Middle frontal gyrus (tissue), 1 donor: Measurements from ENCODE around the gene AHCYL1.
"Not testable (repeated sequence)": the region's sequence is repeated elsewhere in the genome, so short reads cannot be mapped to it uniquely, and the experiment has no call there.

ENCODE experiments used
- DNase-seq: peaks from one replicate; pipeline ENCODE4 v3.0.0-alpha.2; 2015; ENCODE audit warnings: low spot score; ENCODE audit errors: extremely low spot score

AHCYL1 gene

DNA sequence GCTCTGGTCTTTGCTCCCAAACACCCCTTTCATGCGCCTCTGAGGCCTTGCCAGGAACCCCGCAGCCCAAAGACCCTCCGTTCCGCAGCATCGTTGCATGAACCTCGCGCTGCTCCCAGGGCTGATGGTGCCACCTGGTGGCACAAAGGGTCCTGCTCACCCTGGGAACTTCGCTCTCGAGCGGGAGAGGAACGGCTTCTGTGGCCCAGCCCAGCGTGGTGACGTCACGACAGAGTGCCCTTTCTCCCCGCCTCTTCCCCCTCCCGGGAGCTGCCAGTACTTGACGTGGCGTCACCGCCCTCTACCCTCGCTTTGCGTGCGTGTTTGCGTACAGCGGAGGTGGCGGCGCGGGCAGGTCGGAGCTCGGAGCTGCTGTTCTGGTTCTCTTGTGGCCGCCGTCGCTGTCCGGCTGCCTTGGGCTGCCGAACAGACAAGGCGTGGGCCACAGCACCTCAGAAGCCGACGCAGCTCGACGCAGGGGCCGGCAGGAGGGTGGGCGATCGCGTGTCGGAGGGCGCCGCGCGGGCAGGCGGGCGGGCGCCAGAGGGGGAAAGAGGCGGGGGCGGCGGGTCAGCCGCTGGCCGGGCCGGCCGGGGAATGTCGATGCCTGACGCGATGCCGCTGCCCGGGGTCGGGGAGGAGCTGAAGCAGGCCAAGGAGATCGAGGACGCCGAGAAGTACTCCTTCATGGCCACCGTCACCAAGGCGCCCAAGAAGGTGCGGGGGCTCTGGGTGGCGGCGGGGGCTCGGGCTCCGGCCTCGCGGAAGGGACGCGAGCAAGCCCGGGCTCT is at the start of gene AHCYL1:
Gene AHCYL1 (plus strand): TSS at position 310 of the 791 bp plus-strand sequence. CDS start 288 bp downstream, at position 598.
- DNase-seq = peak; percentile 100

DNA sequence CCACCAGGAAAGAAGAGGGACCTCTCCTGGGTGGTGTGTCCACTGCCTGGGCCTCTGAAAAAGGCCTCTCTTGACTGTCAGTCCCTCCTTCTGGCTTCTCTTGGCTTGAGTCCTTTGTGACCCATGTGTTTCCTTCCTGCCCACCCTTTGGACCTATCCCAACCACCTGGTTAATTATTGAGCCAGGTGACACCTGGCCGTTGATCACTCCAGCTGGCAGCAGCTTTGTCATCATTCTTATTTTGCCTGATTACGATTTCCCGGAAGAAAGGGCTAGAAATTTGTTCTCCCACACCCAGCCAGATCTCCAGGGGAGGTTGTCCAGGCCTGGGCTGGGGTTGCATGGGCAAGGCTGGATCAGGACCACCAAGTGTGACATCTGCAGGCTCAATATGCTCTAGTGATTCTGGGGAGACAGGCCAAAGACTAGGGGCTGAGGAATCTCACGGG is 49.1 kb upstream of the AHCYL1 start:
- DNase-seq = no peak

DNA sequence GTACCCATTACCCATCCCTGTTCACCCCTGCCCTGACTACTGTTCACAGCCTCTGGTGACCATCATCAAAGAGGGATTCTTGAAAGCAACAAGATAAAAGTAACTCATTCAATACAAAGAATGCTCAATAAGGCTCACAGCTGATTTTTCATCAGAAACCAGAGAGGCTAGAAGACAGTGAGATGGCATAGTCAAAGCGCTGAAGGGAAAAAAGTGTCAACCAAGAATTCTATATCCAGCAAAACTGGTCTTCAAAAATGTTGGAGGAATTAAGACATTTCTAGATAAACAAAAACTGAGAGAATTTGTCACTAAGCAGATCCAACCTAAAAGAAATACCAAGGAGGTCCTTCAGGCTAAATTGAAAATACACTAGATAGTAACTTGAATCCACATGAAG is 46.8 kb upstream of the AHCYL1 start:
- no peak for DNase-seq

DNA sequence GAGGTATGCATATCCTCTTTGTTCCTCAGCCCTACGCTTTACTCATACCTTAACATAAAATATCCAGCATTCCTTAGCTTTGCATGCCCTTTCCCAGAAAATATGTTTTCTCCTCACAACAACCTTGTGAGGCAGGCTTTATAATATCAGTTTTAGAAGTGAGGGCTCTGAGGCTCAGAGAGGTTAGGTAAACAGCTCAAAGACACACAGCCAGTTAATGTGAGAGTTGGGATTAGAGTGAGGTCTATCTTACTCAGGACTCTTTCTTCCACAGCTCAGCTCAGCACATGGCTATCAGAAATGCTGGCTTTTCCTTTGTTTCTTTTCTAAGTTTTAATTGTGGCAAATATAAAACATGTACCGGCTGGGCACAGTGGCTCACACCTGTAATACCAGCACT is 46.0 kb upstream of the AHCYL1 start:
- DNase-seq = no peak

DNA sequence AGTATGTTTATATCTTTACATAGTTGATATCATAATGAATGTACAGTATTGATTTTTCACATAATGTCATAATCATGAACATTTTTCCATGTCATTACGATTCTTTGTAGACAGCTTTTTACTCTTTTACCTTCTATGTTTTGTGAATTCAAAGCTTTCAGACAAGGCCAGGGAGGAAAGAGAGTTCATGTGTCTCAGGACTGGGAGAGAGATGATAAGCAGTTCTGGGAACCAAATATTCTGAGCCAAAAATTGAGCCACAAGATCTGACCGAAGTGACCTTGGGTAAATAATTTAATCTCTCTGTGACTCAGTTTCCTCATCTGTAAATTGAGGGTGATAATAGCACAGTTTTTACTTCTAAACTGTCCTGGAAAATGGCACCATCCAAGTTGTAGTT is 42.1 kb upstream of the AHCYL1 start:
- DNase-seq = no peak

DNA sequence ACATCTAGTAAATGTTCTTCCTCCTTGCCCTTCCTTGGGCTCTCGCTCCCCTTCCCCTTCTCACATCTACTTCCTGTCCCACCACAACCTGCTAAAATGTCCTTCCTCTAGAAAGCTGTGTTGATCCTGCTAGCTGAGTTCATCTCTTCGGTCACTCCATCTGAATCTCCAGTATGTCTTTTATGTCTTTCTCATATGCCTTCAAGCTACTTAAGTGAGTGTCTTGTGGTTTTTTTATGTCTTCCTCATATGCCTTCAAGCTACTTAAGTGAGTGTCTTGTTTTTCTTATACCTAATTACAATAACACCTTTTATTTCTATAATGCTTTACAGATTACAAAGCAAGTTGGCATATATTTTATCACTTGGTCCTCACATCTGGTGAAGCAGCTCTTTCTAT is 40.0 kb upstream of the AHCYL1 start:
- no peak for DNase-seq

DNA sequence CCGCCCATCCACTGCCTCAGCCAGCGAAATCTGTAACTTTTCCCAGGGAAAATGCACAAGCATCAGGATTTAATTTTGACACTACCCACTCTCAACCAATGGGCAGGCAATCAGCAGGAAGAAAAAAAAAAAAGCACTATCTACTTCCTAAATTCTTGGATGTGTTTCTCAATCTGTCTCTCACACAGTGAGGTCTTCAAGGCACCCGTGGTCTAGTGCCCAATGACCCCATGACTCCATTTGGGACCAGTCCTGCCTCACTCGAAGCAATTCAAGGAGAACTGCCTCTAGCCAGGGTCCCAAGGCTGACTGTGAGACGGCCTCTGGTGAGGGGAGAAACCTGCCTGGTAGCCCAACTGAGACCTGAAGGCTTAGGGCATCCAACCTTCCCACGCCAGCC is 38.1 kb upstream of the AHCYL1 start:
- no peak for DNase-seq

DNA sequence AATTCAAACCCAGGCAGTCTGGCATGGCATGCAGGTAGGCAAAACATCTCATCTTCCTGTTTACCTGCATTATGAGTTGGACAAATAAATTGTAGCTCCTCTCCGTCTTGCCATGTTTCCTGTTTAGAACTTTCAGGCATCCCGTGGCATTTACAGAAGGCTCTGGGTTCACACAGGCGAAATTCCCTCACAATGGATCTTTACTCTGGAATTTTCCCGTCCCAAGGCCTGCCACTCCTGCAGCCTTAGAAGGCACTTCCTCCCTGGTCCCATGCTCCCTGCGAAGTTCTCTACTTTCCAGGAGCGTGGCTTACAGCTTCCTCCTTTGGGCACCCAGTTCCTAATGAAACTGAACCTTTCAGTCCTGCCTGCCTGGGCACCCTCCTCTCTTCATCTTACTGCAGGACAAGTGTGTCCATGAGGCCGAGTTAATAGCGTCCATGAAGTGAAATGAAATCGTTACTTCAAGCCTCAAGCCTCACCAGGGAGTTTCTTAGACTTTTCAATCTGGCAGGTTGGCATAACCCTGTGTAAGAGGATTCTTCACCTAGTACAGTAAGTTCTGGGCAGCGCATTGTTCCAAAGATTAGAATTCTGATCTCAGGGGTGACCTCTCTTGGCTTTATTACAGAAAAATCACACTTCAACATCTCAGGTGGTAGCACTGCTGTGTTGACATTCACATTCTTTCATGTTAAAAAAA is 36.8 kb upstream of the AHCYL1 start:
- DNase-seq = no peak

DNA sequence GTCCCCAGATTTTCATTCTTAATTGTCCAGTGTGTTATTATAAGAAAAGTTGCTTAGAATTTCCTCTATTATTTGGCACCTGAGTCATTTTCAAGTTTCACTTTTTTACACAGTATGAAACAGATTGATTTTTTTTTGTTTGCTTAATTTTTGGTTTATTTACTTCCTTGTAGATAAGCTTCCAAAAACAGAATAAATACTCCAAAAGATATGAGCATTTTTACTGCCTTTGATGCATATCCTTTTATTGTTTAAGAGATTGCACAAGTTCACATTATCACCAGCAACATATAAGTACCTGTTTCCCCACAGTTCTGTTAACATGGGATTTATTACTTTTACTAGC is 36.3 kb upstream of the AHCYL1 start:
- no peak for DNase-seq

DNA sequence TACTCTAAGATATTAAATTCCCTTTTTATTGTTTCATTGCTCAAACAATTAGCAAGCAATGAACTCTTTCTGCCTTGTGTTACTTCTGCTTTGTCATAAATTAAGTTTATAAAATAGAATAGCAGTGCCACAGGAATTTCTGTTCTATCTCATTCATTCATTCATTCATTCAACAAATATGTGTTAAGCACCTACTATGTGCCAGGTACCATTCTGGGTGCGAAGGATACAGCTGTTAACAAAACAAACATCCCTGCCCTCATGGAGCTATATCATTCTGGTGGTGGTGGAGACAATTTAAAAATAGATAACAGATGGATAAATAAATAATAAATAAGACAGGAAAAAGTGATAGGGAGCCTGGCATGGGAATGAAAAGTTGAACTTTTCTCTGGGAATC is 34.5 kb upstream of the AHCYL1 start:
- no peak for DNase-seq

DNA sequence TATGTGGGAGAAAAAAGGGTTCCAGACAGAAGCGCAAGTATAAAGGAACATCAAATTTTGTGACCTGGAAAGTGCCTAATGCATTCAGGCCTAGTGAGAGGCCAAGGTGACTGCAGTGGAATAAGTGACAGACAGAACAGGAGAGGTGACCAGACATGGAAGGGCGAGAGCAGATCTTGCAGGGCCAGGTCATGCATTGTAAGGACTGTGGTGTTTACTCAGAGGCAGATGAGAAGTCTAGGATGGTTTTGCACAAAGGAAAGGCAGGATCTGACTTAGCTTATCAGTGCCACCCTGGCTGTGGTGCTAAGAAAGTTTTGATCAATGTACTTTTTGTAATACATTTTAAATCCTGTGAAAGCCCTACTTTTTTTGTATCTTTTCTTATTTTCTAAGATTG is 34.1 kb upstream of the AHCYL1 start:
- no peak for DNase-seq

DNA sequence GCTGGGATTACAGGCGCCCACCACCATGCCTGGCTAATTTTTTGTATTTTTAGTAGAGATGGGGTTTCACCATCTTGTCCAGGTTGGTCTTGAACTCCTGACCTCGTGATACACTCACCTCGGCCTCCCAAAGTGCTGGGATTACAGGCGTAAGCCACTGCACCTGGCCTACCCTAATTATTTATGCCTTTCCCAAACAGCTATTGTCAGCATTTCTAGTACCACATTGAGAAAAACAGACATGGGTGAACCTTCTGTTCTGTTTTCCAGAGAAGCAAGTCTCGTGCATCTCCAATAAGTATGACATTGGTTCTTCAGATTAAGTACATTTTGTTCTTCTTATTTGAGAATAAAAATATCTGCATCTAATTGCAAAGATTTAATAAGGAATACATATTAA is 33.1 kb upstream of the AHCYL1 start:
- not testable (repeated sequence) for DNase-seq

DNA sequence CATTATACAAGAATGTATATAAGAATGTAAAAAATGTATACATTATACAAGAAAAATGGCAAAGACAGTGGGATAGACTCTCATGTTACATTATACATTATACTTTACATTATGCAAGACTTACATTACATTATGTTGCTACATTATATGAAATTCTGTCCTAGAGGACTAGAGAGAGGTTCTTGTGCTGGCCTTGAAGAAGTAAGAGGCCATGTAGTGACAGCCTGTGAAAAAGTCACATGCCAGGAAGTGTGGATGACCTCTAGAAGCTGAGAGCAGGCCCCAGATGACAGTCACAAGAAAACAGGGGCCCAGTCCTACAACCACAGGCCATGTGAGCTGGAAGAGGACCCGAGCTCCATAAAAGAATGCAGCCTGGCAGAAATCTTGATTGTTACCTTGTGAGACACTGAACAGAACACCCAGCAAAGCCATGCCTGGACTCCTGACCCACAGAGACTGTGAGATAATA is 30.5 kb upstream of the AHCYL1 start:
- DNase-seq = no peak

DNA sequence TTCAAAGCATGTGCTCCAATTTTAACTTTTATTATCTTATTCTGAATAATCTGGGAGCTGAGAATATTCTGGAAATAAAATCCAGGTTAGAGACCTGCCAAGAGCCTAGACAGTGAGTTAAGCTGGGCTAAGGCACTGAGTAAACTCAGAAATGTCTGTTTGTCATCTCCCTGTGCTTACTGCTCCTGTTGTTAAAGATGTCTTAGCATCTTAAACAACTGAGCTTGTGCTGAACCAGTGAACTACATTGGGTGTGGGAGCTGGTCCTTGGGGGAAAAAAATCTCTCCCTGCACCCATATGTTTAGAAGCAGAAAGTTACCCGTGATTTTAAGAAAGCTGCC is 25.0 kb upstream of the AHCYL1 start:
- DNase-seq = no peak

DNA sequence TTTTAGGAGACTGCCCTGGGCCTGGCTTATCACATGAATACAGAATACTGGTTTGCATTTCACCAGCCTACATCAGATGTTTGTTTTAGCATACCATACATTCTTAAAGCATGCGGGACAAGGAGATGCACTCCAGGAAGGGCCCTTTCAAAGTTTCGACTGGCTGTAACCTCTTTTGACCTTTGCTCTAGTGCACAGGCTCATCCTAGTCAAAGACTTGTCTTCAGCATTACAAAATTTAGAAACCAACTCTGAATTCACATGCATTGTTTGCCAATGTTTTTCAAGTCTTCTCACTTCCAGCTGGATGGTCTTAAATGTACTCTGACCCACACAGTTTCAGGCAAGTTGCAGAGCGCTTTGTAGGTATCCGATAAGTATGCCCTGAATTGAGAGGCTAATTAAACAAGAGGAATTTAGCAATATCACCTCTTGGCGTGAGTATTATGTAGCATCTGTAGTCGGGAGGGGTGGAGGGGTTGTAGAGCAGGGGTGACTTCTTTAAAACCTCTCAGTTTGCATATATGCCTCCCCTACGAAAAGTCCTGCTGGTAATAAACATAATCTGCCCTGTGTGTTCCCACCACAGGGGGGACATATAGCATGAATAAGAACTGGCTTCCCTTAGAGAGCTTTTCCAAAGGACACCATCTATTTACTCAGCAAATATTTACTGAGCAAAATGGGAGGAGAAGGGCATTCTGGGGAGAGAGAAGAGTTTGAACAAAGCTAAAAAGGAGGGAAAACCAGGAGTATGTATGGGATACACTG is 24.4 kb upstream of the AHCYL1 start:
- DNase-seq = no peak

DNA sequence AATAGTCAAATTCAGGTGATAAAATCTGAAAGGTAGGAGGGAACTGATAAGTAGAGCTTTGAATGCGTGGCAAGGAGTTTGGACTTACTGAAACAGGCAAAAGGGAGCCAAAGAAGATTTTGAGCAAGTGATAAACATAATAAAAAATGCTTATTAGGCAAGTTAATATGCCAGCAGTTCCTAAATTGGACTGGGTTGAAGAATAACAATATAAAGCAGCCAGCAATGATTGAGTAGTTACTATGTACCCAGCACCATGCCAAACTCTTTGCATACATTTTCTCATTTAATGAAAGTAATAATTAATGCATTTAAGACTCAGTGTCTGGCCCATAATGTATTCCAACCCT is 23.8 kb upstream of the AHCYL1 start:
- no peak for DNase-seq

DNA sequence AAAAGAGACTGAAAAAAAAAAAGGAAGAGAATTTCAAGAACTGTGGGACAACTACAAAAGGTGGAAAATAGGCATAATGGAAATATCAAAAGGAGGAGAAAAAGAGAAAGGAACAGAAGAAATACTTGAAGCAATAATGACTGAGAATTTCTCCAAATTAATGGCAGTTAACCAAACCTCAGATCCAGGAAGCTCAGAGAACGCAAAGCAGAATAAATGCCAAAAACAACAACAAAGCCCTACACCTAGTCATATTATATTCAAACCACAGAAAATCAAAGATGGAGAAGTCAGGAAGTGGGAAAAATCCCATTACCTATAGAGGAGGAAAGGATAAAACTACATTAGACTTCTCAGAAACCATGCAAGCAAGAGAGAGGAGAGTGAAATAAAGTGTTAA is 20.7 kb upstream of the AHCYL1 start:
- DNase-seq = no peak

DNA sequence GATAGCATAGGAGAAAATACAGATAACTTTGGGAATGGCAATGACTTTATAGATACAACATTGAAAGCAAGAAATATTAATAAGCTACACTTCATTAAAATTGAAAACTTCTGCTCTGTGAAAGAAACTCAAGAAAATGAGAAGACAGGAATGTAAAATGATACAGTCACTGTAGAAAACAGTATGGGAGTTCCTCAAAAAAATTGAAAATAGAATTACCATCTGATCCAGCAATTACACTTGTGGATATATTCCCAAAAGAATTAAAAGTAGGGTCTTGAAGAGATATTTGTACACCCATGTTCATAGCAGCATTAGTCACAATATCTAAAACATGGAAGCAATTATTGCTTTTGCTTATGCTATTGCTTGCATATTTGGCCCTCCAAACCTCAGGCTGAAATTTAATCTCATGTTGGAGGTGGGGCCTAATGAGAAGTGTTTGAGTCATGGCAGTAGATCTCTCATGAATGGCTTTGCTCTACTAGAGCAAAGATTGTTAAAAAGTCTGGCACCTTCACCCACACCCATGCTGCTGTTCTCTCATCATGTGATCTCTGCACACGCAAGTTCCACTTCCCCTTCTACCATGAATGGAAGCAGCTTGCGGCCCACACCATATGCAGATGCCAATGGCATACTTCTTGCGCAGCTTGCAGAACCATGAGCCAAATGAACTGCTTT is 15.3 kb upstream of the AHCYL1 start:
- DNase-seq = no peak

DNA sequence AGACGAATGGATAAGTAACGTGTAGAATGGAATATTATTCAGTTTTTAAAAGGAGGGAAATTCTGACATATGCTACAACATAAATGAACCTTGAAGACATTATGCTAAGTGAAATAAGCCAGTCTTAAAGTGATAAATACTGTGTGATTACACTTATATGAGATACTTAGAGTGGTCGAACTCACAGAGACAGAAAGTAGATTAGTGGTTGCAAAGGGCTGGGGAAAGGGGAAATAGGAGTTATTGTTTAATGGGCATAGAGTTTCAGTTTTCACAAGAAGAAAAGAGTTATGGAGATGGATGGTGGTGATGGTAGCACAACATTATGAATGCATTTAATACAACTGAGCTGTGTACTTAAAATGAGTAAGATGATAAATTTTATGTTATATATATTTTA is 14.7 kb upstream of the AHCYL1 start:
- no peak for DNase-seq

DNA sequence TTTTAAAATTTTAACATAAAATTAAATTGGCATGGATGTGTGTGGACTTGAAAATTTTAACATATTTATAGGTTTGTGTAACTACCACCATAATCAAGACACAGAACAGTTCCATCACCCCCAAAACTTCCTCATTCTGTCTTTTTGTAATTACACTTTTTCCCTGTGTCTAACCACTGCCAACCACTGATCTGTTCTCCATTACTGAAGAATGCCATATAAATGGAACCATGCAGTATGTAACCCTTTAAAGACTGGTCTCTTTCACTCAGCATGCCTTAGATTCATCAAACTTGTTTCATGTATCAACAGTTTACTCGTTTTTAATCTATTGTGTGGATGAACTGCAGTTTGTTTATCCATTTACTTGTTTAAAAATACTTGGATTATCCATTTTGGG is 13.0 kb upstream of the AHCYL1 start:
- DNase-seq = no peak

DNA sequence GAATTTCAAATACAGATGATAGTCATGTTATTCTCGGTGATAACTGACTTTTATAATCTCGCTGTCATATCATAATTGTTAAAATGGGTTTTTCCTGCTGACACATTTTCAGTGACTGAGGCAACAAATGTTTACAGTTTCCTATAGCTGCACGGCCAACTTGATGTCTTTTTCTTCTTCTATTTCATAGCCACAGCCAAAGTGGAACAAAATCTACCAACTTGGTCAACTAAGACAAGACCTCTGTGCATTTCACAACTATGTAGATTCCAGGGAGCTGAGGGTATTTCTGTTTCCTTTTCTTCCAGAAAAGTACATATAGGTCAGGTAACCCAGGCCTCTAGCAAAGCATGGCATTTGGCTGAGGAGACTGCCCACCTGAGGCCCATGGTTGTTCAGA is 10.4 kb upstream of the AHCYL1 start:
- no peak for DNase-seq

DNA sequence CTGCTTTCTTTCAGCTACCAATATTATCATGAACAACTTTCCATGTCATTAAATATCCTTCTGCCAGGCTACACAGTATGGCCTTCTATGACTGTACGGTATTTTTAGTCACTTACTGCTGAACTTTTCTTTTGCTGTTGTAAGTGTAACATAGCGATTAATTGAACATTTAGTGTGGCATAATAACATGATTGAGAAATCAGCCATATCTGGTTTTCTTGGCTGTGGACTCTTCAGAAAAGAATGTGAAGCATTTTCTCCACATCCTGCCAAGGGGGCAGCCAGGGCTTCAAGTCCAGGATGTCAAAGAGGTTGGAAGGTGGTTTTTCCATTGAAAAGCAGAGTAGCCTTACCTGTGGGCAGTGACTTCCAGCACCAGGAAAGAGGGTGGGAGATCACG is 8.8 kb upstream of the AHCYL1 start:
- DNase-seq = no peak
